Measurements from ENCODE around the gene CTNNA1.

Gene CTNNA1

GRCh38 chr5:138981586-138981985 is 228.4 kb downstream of the CTNNA1 start:
- in situ Hi-C loops (cut with MboI; ENCODE audit: low sequenced_read_pairs) = no loop called here

GRCh38 chr5:138983984-138984383 is 230.8 kb downstream of the CTNNA1 start:
- in situ Hi-C loops (cut with MboI; ENCODE audit: low sequenced_read_pairs) = no loop called here

All from HL-60/S4 treated with retinoic acid at 250 ng/mL for 4 days and 3 days (cell line).